K562 (cell line): ENCODE measurements around the gene DCTN2. TPM values are rescaled to one million over a fixed set of nuclear protein-coding genes. Genes with fewer than 3 reads are reported as not detected.

Experiments
- ARID1B ChIP-seq: fragments of 450-650 bp; IDR thresholded peaks from 2 replicates; pipeline ENCODE4 v1.6.1; 2016; ENCODE audit warnings: antibody characterized with exemption, mild to moderate bottlenecking, inconsistent platforms
- C11orf30 ChIP-seq: fragments of 450-650 bp; IDR thresholded peaks from 2 replicates; pipeline ENCODE4 v1.6.1; 2016; ENCODE audit warnings: low read depth, mild to moderate bottlenecking
- CBX8 ChIP-seq: fragments of 200-600 bp; sonication (generic); IDR thresholded peaks from 2 replicates; pipeline ENCODE4 v1.6.1; 2012; ENCODE audit warnings: borderline replicate concordance, mixed run types, low read depth, mild to moderate bottlenecking, moderate library complexity, mixed read lengths, low read length, control low read depth, inconsistent platforms; ENCODE audit not compliant: poor library complexity, severe bottlenecking; ENCODE audit errors: extremely low read depth
- MBD2 ChIP-seq: sonication (generic); IDR thresholded peaks from 2 replicates; pipeline ENCODE4 v1.6.1; 2016; ENCODE audit warnings: low read depth, borderline replicate concordance
- MLX ChIP-seq, 2 experiments: fragments of 450-650 bp in 1 of 2; sonication (generic) in 1 of 2; formaldehyde crosslinking; conservative IDR thresholded peaks; 2 replicates each; pipeline versions ENCODE4 v1.4.0 to v1.8.1; 2020 to 2022; ENCODE audit warnings: mild to moderate bottlenecking in 1 of 2, missing genetic modification reagents in 1 of 2
- RBM22 ChIP-seq: fragments of 200-400 bp; formaldehyde crosslinking; IDR thresholded peaks from 2 replicates; pipeline ENCODE4 v1.6.1; 2018; ENCODE audit warnings: low read length, low read depth; ENCODE audit not compliant: poor library complexity, severe bottlenecking
- REST ChIP-seq, 2 experiments: fragments of 450-650 bp; formaldehyde crosslinking in 1 of 2; IDR thresholded peaks; 2 replicates each; pipeline versions ENCODE4 v1.4.0 to v1.6.1; 2014 to 2020; ENCODE audit warnings: mild to moderate bottlenecking in 2 of 2, borderline replicate concordance in 1 of 2, low read depth in 1 of 2
- TCFL5 ChIP-seq: fragments of 250-450 bp; sonication (Bioruptor Pico); conservative IDR thresholded peaks from 2 replicates; pipeline ENCODE4 v1.6.1; 2021; ENCODE audit warnings: mild to moderate bottlenecking, moderate library complexity, matching md5 sums
- TSHZ1 ChIP-seq: fragments of 250-450 bp; sonication (Bioruptor Pico); IDR thresholded peaks from 2 replicates; pipeline ENCODE4 v1.4.0; 2020; ENCODE audit warnings: mild to moderate bottlenecking, moderate library complexity
- ZBTB26 ChIP-seq: fragments of 450-650 bp; formaldehyde crosslinking; IDR thresholded peaks from 2 replicates; pipeline ENCODE4 v1.4.0; 2022; ENCODE audit warnings: missing genetic modification characterization
- ZNF41 ChIP-seq: fragments of 250-450 bp; sonication (Bioruptor Pico); conservative IDR thresholded peaks from 2 replicates; pipeline ENCODE4 v1.4.0; 2020; ENCODE audit warnings: mild to moderate bottlenecking
- polyA plus RNA-seq, 8 experiments: library from polyadenylated mRNA; depleted of rRNA in 4 of 8; stranded (reverse) in 5 of 8; unstranded in 3 of 8; fragments of >200 nt; fragmentation: Nextera tagmentation in 2 of 8; fragmentation: Illumina TruSeq in 1 of 8; extraction: Ambion mirVana in 2 of 8; extraction: Trizol in 1 of 8; gene quantifications; 2 replicates each; pipeline versions ENCODE4 v1.2.1 to v1.2.3, GENCODE V29; 2011 to 2014; ENCODE audit warnings: inconsistent platforms in 1 of 8, missing spikeins in 1 of 8
- total RNA-seq, 7 experiments: library from RNA; depleted of rRNA in 6 of 7; stranded (reverse); fragments of >200 nt in 6 of 7; fragmentation: Illumina TruSeq in 2 of 7; extraction: Trizol in 2 of 7; gene quantifications; 2 replicates each; pipeline versions ENCODE4 v1.2.1 to v1.2.3, GENCODE V29; 2011 to 2021; ENCODE audit warnings: low replicate concordance in 1 of 7

Gene DCTN2
- total and polyA plus RNA-seq, 9 of the 15 experiments (the other 6 are each of a cell fraction or from before 2014, with no cell fraction given), result 43.6 to 270 (median 125) TPM

- TF ChIP-seq REST (IDR thresholded peaks at IDR 0.05; ENCODE audit: borderline replicate concordance), result no peak
- TF ChIP-seq REST (CRISPR knock-in tag; IDR thresholded peaks at IDR 0.05; ENCODE audit: low read depth), result no peak
- TF ChIP-seq ZBTB26 (CRISPR knock-in tag), result peak; percentile 91
- no peak for TF ChIP-seq C11orf30
- TF ChIP-seq TCFL5 (CRISPR knock-in tag), result 0 out of 2 replicates have a peak, but pooled peaks have one; percentile 18
- no peak; the same call in none of the 2 replicates for TF ChIP-seq ARID1B
- 0 out of 4 replicates have a peak, but pooled peaks of 1 of the 2 experiments have one; percentile 48 for TF ChIP-seq MLX (CRISPR knock-in tag; conservative IDR thresholded peaks at IDR 0.05)
- TF ChIP-seq RBM22, result no peak
- TF ChIP-seq ZNF41 (CRISPR knock-in tag), result peak; percentile 44; the same call in 1 of the 2 replicates
- TF ChIP-seq TSHZ1 (CRISPR knock-in tag), result peak; percentile 37; the same call in 1 of the 2 replicates
- no peak for TF ChIP-seq CBX8
- no peak; the same call in 1 of the 2 replicates for TF ChIP-seq MBD2
These were observed 31.0 kb downstream of the DCTN2 start (continued) for GRCh38 chr12:57515934-57516541.
